Lower leg skin (tissue), 3 donors: Measurements from ENCODE around the gene TMIE.

ENCODE experiments used
- CTCF ChIP-seq, 3 donors: fragments of 450-650 bp; IDR thresholded peaks; one replicate each; pipeline ENCODE4 v1.5.1; 2016; ENCODE audit warnings: antibody characterized with exemption in 3 of 3, mild to moderate bottlenecking in 3 of 3, moderate library complexity in 2 of 3
- POLR2A ChIP-seq, 2 donors: fragments of 450-650 bp; IDR thresholded peaks; one replicate each; pipeline ENCODE4 v1.6.1; 2016 to 2017; ENCODE audit warnings: antibody characterized with exemption in 2 of 2, mild to moderate bottlenecking in 1 of 2, moderate library complexity in 1 of 2

- no peak for TF ChIP-seq CTCF (IDR thresholded peaks at IDR 0.05)
- TF ChIP-seq POLR2A (IDR thresholded peaks at IDR 0.05): no peak
Measured at GRCh38 chr3:46737329-46737731, 36.1 kb downstream of the TMIE start.
